ENCODE results near the gene INPP5A.

- TF ChIP-seq CTCF (IDR thresholded peaks at IDR 0.05) (no peak), POLR2A (IDR thresholded peaks at IDR 0.05) (no peak)
Observed at GRCh38 chr10:132600416-132600815, 62.8 kb downstream of the INPP5A start.
